ENCODE measurements around the gene TJP1. TPM values are rescaled to one million over a fixed set of nuclear protein-coding genes. Genes with fewer than 3 reads are reported as not detected.

Gene TJP1
- total and polyA plus RNA-seq, 5 donors from 2014 or later: 0.06 TPM; not detected in 4

GRCh38 chr15:29835301-29835700 is 13.0 kb upstream of the TJP1 start:
- H3K36me3 Mint-ChIP-seq: no peaks in the 10 kb centered on the region
- no peaks in the 10 kb centered on the region for H3K4me1 Mint-ChIP-seq
- H3K27ac Mint-ChIP-seq: no peak overlapping the region
- H3K9me3 ChIP-seq (ENCODE audit: control insufficient read depth in 2 of 2, low read length in 2 of 2): no peaks in the 10 kb centered on the region
- H3K36me3 ChIP-seq (ENCODE audit: control insufficient read depth, insufficient read depth, low read length): no peaks in the 10 kb centered on the region
- ATAC-seq (ENCODE audit: low read depth in 2 of 2) (no peak), DNase-seq (no peak)
- H3K27me3 Mint-ChIP-seq: peaks cover 30% of the 10 kb centered on the region
- H3K27me3 ChIP-seq (ENCODE audit: control insufficient read depth, insufficient read depth, low read length): peaks cover 2% of the 10 kb centered on the region
- H3K27ac ChIP-seq (ENCODE audit: insufficient read depth, low read length, poor library complexity, severe bottlenecking): no peak overlapping the region
- H3K4me3 ChIP-seq (ENCODE audit: low read depth, low read length): no peak overlapping the region
- H3K4me1 ChIP-seq (ENCODE audit: control insufficient read depth, insufficient read depth, low read length, poor library complexity, severe bottlenecking): no peaks in the 10 kb centered on the region
- H3K4me3 Mint-ChIP-seq: no peak overlapping the region
- H3K9me3 Mint-ChIP-seq: peaks cover 2 to 13% (median 4%) of the 10 kb centered on the region in 7 donors

GRCh38 chr15:29832709-29833108 is 10.4 kb upstream of the TJP1 start:
- Histone ChIP-seq H3K27ac (ENCODE audit: insufficient read depth, low read length, poor library complexity, severe bottlenecking) (no peak overlapping the region), H3K4me1 (ENCODE audit: control insufficient read depth, insufficient read depth, low read length, poor library complexity, severe bottlenecking) (no peaks in the 10 kb centered on the region), H3K4me3 (ENCODE audit: low read depth, low read length) (no peak overlapping the region), H3K9me3 (ENCODE audit: control insufficient read depth in 2 of 2, low read length in 2 of 2) (no peaks in the 10 kb centered on the region), H3K36me3 (ENCODE audit: control insufficient read depth, insufficient read depth, low read length) (no peaks in the 10 kb centered on the region), H3K27me3 (ENCODE audit: control insufficient read depth, insufficient read depth, low read length) (peaks cover 4% of the 10 kb centered on the region)
- no peak for DNase-seq
- ATAC-seq (ENCODE audit: low read depth in 2 of 2): no peak
- Mint-ChIP-seq H3K27me3 (peaks cover 34% of the 10 kb centered on the region), H3K9me3 (peaks cover 0 to 10% (median 3%) of the 10 kb centered on the region in 7 donors), H3K4me1 (peaks cover 0 to 2% (median 0%) of the 10 kb centered on the region in 4 donors), H3K36me3 (no peaks in the 10 kb centered on the region), H3K27ac (peak overlapping the region in 1 of 3 donors; percentile 20), H3K4me3 (no peak overlapping the region)

GRCh38 chr15:29826908-29827820 is 4.9 kb upstream of the TJP1 start:
- Histone ChIP-seq H3K36me3 (ENCODE audit: control insufficient read depth, insufficient read depth, low read length) (no peaks in the 10 kb centered on the region), H3K4me1 (ENCODE audit: control insufficient read depth, insufficient read depth, low read length, poor library complexity, severe bottlenecking) (peaks cover 4% of the 10 kb centered on the region), H3K4me3 (ENCODE audit: low read depth, low read length) (no peak overlapping the region), H3K27me3 (ENCODE audit: control insufficient read depth, insufficient read depth, low read length) (peaks cover 21% of the 10 kb centered on the region), H3K9me3 (ENCODE audit: control insufficient read depth in 2 of 2, low read length in 2 of 2) (peaks cover 5 to 24% of the 10 kb centered on the region in 2 experiments), H3K27ac (ENCODE audit: insufficient read depth, low read length, poor library complexity, severe bottlenecking) (no peak overlapping the region)
- H3K4me3 Mint-ChIP-seq: no peak overlapping the region
- no peak for ATAC-seq (ENCODE audit: low read depth in 2 of 2)
- peaks cover 3 to 25% (median 7%) of the 10 kb centered on the region in 7 donors for H3K9me3 Mint-ChIP-seq
- no peak overlapping the region for H3K27ac Mint-ChIP-seq
- no peak for DNase-seq
- no peaks in the 10 kb centered on the region for H3K36me3 Mint-ChIP-seq
- peaks cover 0 to 27% (median 10%) of the 10 kb centered on the region in 4 donors for H3K4me1 Mint-ChIP-seq
- peaks cover 40% of the 10 kb centered on the region for H3K27me3 Mint-ChIP-seq

GRCh38 chr15:29825227-29825626 is 3.0 kb upstream of the TJP1 start:
- Mint-ChIP-seq H3K4me1 (peaks cover 0 to 29% (median 10%) of the 10 kb centered on the region in 4 donors), H3K4me3 (peak overlapping the region in 2 of 4 donors; percentile 27 to 79), H3K9me3 (peaks cover 3 to 20% (median 6%) of the 10 kb centered on the region in 7 donors), H3K27me3 (peaks cover 44% of the 10 kb centered on the region), H3K36me3 (no peaks in the 10 kb centered on the region), H3K27ac (peak overlapping the region in 1 of 3 donors; percentile 76)
- no peak overlapping the region for H3K27ac ChIP-seq (ENCODE audit: insufficient read depth, low read length, poor library complexity, severe bottlenecking)
- peaks cover 33% of the 10 kb centered on the region for H3K27me3 ChIP-seq (ENCODE audit: control insufficient read depth, insufficient read depth, low read length)
- peaks cover 15% of the 10 kb centered on the region for H3K4me1 ChIP-seq (ENCODE audit: control insufficient read depth, insufficient read depth, low read length, poor library complexity, severe bottlenecking)
- no peak overlapping the region for H3K4me3 ChIP-seq (ENCODE audit: low read depth, low read length)
- DNase-seq: peak in 2 of 3 donors; percentile 53 to 62
- H3K9me3 ChIP-seq (ENCODE audit: control insufficient read depth in 2 of 2, low read length in 2 of 2): peaks cover 12 to 30% of the 10 kb centered on the region in 2 experiments
- ATAC-seq (ENCODE audit: low read depth in 2 of 2): no peak
- H3K36me3 ChIP-seq (ENCODE audit: control insufficient read depth, insufficient read depth, low read length): no peaks in the 10 kb centered on the region

GRCh38 chr15:29822684-29823459 is 604 bp upstream of the TJP1 start:
- Histone ChIP-seq H3K4me1 (ENCODE audit: control insufficient read depth, insufficient read depth, low read length, poor library complexity, severe bottlenecking) (peaks cover 15% of the 10 kb centered on the region), H3K27me3 (ENCODE audit: control insufficient read depth, insufficient read depth, low read length) (peaks cover 37% of the 10 kb centered on the region), H3K36me3 (ENCODE audit: control insufficient read depth, insufficient read depth, low read length) (no peaks in the 10 kb centered on the region), H3K9me3 (ENCODE audit: control insufficient read depth in 2 of 2, low read length in 2 of 2) (peaks cover 15 to 38% of the 10 kb centered on the region in 2 experiments), H3K27ac (ENCODE audit: insufficient read depth, low read length, poor library complexity, severe bottlenecking) (no peak overlapping the region), H3K4me3 (ENCODE audit: low read depth, low read length) (no peak overlapping the region)
- H3K27ac Mint-ChIP-seq: no peak overlapping the region
- no peak for ATAC-seq (ENCODE audit: low read depth in 2 of 2)
- no peaks in the 10 kb centered on the region for H3K36me3 Mint-ChIP-seq
- peak overlapping the region in 1 of 4 donors; percentile 56 for H3K4me3 Mint-ChIP-seq
- peaks cover 55% of the 10 kb centered on the region for H3K27me3 Mint-ChIP-seq
- H3K4me1 Mint-ChIP-seq: peaks cover 0 to 29% (median 10%) of the 10 kb centered on the region in 4 donors
- H3K9me3 Mint-ChIP-seq: peaks cover 3 to 23% (median 6%) of the 10 kb centered on the region in 7 donors
- no peak for DNase-seq

- peaks cover 3 to 33% (median 14%) of the 10 kb centered on the region in 7 donors for H3K9me3 Mint-ChIP-seq
- peaks cover 0 to 26% (median 10%) of the 10 kb centered on the region in 4 donors for H3K4me1 Mint-ChIP-seq
- no peak for ATAC-seq (ENCODE audit: low read depth in 2 of 2)
- Histone ChIP-seq H3K27me3 (ENCODE audit: control insufficient read depth, insufficient read depth, low read length) (peaks cover 29% of the 10 kb centered on the region), H3K4me3 (ENCODE audit: low read depth, low read length) (no peak overlapping the region), H3K4me1 (ENCODE audit: control insufficient read depth, insufficient read depth, low read length, poor library complexity, severe bottlenecking) (peaks cover 15% of the 10 kb centered on the region), H3K36me3 (ENCODE audit: control insufficient read depth, insufficient read depth, low read length) (no peaks in the 10 kb centered on the region), H3K27ac (ENCODE audit: insufficient read depth, low read length, poor library complexity, severe bottlenecking) (no peak overlapping the region), H3K9me3 (ENCODE audit: control insufficient read depth in 2 of 2, low read length in 2 of 2) (peaks cover 15 to 36% of the 10 kb centered on the region in 2 experiments)
- DNase-seq: peak in 1 of 3 donors; percentile 25
- H3K4me3 Mint-ChIP-seq: no peak overlapping the region
- no peaks in the 10 kb centered on the region for H3K36me3 Mint-ChIP-seq
- H3K27ac Mint-ChIP-seq: no peak overlapping the region
- peaks cover 58% of the 10 kb centered on the region for H3K27me3 Mint-ChIP-seq
These were observed 710 bp downstream of the TJP1 start for GRCh38 chr15:29821416-29822099.

Measured in CD4-positive, CD25-positive, alpha-beta regulatory T cell (primary cell).